ENCODE results near the gene UNKL. TPM values are rescaled to one million over a fixed set of nuclear protein-coding genes. Genes with fewer than 3 reads are reported as not detected.

The UNKL gene
- total RNA-seq, 2 donors from 2014 or later, result 11.2 to 21.4 TPM

- H3K27ac ChIP-seq, result no peak overlapping the region
- peaks cover 23 to 59% of the 10 kb centered on the region in 2 donors for H3K36me3 ChIP-seq (replicated peaks in 1 of 2; ENCODE audit: insufficient read depth in 1 of 2, low read depth in 2 of 2)
- H3K27me3 ChIP-seq, result no peaks in the 10 kb centered on the region
- 78 to 85% methylated on average over 13 to 14 of the region's 14 CpGs for WGBS, 2 donors
- no peak overlapping the region for H3K4me3 ChIP-seq
- no peak for TF ChIP-seq POLR2A (IDR thresholded peaks at IDR 0.05)
- TF ChIP-seq CTCF (IDR thresholded peaks at IDR 0.05), result no peak
- intact Hi-C loops (cut with DNase I), result no loop called here
- peaks cover 22% of the 10 kb centered on the region for H3K4me1 ChIP-seq
- DNase-seq (no peak), ATAC-seq (no peak)
- no peaks in the 10 kb centered on the region for H3K9me3 ChIP-seq
Observed at GRCh38 chr16:1316033-1316405, 98.5 kb downstream of the UNKL start.

- Histone ChIP-seq H3K27ac (no peak overlapping the region), H3K36me3 (replicated peaks in 1 of 2; ENCODE audit: insufficient read depth in 1 of 2, low read depth in 2 of 2) (peaks cover 18 to 53% of the 10 kb centered on the region in 2 donors), H3K9me3 (no peaks in the 10 kb centered on the region), H3K27me3 (no peaks in the 10 kb centered on the region), H3K4me3 (no peak overlapping the region), H3K4me1 (peaks cover 28% of the 10 kb centered on the region)
- WGBS, 2 donors, result 87 to 88% methylated on average over 20 to 45 of the region's 46 CpGs
- TF ChIP-seq POLR2A (IDR thresholded peaks at IDR 0.05) (no peak), CTCF (IDR thresholded peaks at IDR 0.05) (no peak)
- DNase-seq (no peak), ATAC-seq (no peak)
- intact Hi-C loops (cut with DNase I), result no loop called here
Observed at GRCh38 chr16:1315081-1316032, 99.1 kb downstream of the UNKL start.

- H3K9me3 ChIP-seq, result no peaks in the 10 kb centered on the region
- no peak for DNase-seq
- TF ChIP-seq CTCF (IDR thresholded peaks at IDR 0.05) (no peak), POLR2A (IDR thresholded peaks at IDR 0.05) (no peak)
- H3K4me3 ChIP-seq, result no peak overlapping the region
- no peak overlapping the region for H3K27ac ChIP-seq
- 86 to 100% methylated on average over 3 to 27 of the region's 28 CpGs for WGBS, 2 donors
- H3K36me3 ChIP-seq (replicated peaks in 1 of 2; ENCODE audit: insufficient read depth in 1 of 2, low read depth in 2 of 2), result peaks cover 18 to 48% of the 10 kb centered on the region in 2 donors
- ATAC-seq, result no peak
- H3K4me1 ChIP-seq, result peaks cover 28% of the 10 kb centered on the region
- no peaks in the 10 kb centered on the region for H3K27me3 ChIP-seq
- intact Hi-C loops (cut with DNase I), result no loop called here
Observed at GRCh38 chr16:1314399-1315068, 100.0 kb downstream of the UNKL start.

GRCh38 chr16:1313721-1314369 lies 100.7 kb downstream of the UNKL start:
- DNase-seq (no peak), ATAC-seq (no peak)
- peaks cover 18 to 42% of the 10 kb centered on the region in 2 donors for H3K36me3 ChIP-seq (replicated peaks in 1 of 2; ENCODE audit: insufficient read depth in 1 of 2, low read depth in 2 of 2)
- H3K27ac ChIP-seq, result no peak overlapping the region
- H3K4me3 ChIP-seq, result no peak overlapping the region
- H3K9me3 ChIP-seq, result no peaks in the 10 kb centered on the region
- peaks cover 28% of the 10 kb centered on the region for H3K4me1 ChIP-seq
- TF ChIP-seq POLR2A (IDR thresholded peaks at IDR 0.05) (no peak), CTCF (IDR thresholded peaks at IDR 0.05) (no peak)
- intact Hi-C loops (cut with DNase I), result no loop called here
- no peaks in the 10 kb centered on the region for H3K27me3 ChIP-seq
- WGBS, 2 donors, result 86 to 88% methylated on average over 31 to 35 of the region's 38 CpGs

Other genes with a start within 250 kb of the UNKL start
- not detected for gene TPSG1, start 189.4 kb downstream of the UNKL start, total RNA-seq
- 10 to 100 TPM in 1 of 2 donors, 1 to 10 TPM in 1; 4.4 to 21.8 TPM for gene TPSB2, start 184.5 kb downstream of the UNKL start, total RNA-seq
- gene TPSAB1, start 174.0 kb downstream of the UNKL start, total RNA-seq, result 10 to 100 TPM; 23.6 to 53.4 TPM
- gene TPSD1, start 158.6 kb downstream of the UNKL start, total RNA-seq, result 1 to 10 TPM in 1 of 2 donors, not detected in 1; 1.6 TPM
- 10 to 100 TPM; 25.9 to 81.7 TPM for gene UBE2I, start 105.1 kb downstream of the UNKL start, total RNA-seq
- gene BAIAP3, start 81.1 kb downstream of the UNKL start, total RNA-seq, result 10 to 100 TPM in 1 of 2 donors, 1 to 10 TPM in 1; 7.0 to 20.8 TPM
- 10 to 100 TPM; 70.5 to 98.8 TPM for gene TSR3, start 62.8 kb downstream of the UNKL start, total RNA-seq
- 10 to 100 TPM; 38.1 to 98.2 TPM for gene GNPTG, start 62.8 kb downstream of the UNKL start, total RNA-seq
- 1 to 10 TPM in 1 of 2 donors, under 1 TPM in 1; 0.99 to 3.9 TPM for gene UQCC4, start 6.0 kb upstream of the UNKL start, total RNA-seq
- gene PERCC1, start 16.4 kb upstream of the UNKL start, total RNA-seq, result not detected
- 1 to 10 TPM; 2.1 to 2.3 TPM for gene CCDC154, start 29.9 kb upstream of the UNKL start, total RNA-seq
- 100 to 1,000 TPM in 1 of 2 donors, 10 to 100 TPM in 1; 27.2 to 115 TPM for gene CLCN7, start 60.3 kb upstream of the UNKL start, total RNA-seq
- gene PTX4, start 74.2 kb upstream of the UNKL start, total RNA-seq, result not detected
- gene TELO2, start 78.7 kb upstream of the UNKL start, total RNA-seq, result 10 to 100 TPM; 25.4 to 76.5 TPM
- 10 to 100 TPM; 23.6 to 25.1 TPM for gene TMEM204, start 119.0 kb upstream of the UNKL start, total RNA-seq
- 10 to 100 TPM; 16.9 to 35.6 TPM for gene IFT140, start 197.4 kb upstream of the UNKL start, total RNA-seq
- gene CRAMP1, start 197.7 kb upstream of the UNKL start, total RNA-seq, result 10 to 100 TPM in 1 of 2 donors, 1 to 10 TPM in 1; 8.6 to 17.8 TPM